Measurements from ENCODE around the gene DPP7.

DNA sequence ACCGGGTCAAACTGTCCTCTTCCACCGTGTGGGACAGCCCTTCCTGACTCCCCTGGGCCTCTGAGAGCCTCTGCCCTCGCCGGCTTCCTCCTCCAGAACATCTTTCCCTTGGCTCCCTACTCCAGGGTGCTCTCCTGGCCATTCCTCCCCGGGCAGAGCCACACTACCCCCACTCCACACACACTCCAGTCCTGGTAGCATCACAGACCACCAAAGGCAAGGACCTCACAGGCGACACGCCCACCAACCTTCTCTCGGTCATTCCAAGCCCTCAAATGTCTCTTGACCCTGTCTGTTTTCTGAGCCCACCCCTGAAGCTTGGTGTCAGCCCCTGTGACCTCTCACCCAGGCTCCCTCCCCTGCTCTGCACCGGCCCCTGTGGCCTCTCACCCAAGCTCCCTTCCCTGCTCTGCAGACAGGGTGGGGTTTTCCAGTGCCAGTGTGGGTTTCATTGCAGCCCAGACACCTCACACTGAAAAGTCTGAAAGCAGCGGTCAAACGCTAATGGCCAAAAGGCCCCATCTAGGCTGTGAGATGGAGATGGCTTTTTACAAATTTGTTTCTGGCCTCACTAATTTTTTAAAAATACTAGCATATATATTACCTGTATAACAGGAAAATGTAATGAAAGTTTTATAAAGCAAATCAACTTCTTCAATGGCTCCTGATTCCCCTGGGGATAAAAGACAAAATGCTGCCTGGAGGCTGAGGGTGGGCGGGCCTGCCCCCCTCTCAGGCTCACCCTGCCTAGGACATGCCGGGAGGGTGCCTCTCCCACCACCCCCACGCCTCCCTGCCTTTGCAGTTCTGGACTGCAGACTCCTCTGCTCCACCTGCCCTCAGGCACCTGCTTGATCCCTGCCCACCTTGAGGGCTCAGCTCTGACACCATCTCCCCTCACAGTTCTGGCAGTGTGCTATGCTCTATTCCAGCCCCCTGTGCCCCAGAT is 44.8 kb upstream of the DPP7 start:
- TF ChIP-seq CTCF (IDR thresholded peaks at IDR 0.05) (no peak), POLR2A (IDR thresholded peaks at IDR 0.05) (no peak)
